ENCODE results near the gene THAP7.

DNA sequence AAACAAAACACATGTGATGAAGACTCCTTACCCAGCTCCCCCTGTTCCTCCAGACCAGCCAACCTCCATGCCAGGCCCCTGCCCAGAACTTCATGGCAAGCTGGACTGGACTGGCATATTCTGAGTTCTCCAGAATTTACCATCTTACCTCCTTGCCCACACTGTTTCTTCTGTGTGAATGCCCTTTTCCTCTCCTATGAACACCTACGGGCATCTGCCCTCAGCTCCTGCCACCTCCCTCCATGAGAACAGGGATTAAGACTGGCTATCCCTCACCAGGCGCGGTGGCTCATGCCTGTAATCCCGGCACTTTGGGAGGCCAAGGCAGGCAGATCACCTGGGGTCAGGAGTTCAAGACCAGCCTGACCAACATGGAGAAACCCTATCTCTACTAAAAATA, 41.3 kb downstream of the THAP7 start:
- TF ChIP-seq CTCF (conservative IDR thresholded peaks at IDR 0.05; ENCODE audit: low read depth in 2 of 2): no peak
- no peak for TF ChIP-seq JUNB (IDR thresholded peaks at IDR 0.05; ENCODE audit: unreplicated experiment)
- TF ChIP-seq, protein P1, sequence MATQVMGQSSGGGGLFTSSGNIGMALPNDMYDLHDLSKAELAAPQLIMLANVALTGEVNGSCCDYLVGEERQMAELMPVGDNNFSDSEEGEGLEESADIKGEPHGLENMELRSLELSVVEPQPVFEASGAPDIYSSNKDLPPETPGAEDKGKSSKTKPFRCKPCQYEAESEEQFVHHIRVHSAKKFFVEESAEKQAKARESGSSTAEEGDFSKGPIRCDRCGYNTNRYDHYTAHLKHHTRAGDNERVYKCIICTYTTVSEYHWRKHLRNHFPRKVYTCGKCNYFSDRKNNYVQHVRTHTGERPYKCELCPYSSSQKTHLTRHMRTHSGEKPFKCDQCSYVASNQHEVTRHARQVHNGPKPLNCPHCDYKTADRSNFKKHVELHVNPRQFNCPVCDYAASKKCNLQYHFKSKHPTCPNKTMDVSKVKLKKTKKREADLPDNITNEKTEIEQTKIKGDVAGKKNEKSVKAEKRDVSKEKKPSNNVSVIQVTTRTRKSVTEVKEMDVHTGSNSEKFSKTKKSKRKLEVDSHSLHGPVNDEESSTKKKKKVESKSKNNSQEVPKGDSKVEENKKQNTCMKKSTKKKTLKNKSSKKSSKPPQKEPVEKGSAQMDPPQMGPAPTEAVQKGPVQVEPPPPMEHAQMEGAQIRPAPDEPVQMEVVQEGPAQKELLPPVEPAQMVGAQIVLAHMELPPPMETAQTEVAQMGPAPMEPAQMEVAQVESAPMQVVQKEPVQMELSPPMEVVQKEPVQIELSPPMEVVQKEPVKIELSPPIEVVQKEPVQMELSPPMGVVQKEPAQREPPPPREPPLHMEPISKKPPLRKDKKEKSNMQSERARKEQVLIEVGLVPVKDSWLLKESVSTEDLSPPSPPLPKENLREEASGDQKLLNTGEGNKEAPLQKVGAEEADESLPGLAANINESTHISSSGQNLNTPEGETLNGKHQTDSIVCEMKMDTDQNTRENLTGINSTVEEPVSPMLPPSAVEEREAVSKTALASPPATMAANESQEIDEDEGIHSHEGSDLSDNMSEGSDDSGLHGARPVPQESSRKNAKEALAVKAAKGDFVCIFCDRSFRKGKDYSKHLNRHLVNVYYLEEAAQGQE (IDR thresholded peaks at IDR 0.05; ENCODE audit: unreplicated experiment): no peak
- no peak for TF ChIP-seq POLR2AphosphoS5 (IDR thresholded peaks at IDR 0.05; ENCODE audit: low read depth)
- no peak for TF ChIP-seq EZH2 (IDR thresholded peaks at IDR 0.05; ENCODE audit: low read depth, unreplicated experiment)
- no peak for TF ChIP-seq EZH2phosphoT487 (IDR thresholded peaks at IDR 0.05; ENCODE audit: unreplicated experiment)
- TF ChIP-seq CREB1 (CRISPR knock-in tag; IDR thresholded peaks at IDR 0.05; ENCODE audit: low read depth): no peak
- no peak for TF ChIP-seq STAT1 (IDR thresholded peaks at IDR 0.05; ENCODE audit: unreplicated experiment)
- no peak for TF ChIP-seq ZNF331 (CRISPR knock-in tag; IDR thresholded peaks at IDR 0.05; ENCODE audit: low read depth)
- TF ChIP-seq ZNF114 (CRISPR knock-in tag; IDR thresholded peaks at IDR 0.05): no peak
- no peak for TF ChIP-seq ZNF462 (CRISPR knock-in tag; IDR thresholded peaks at IDR 0.05)
- no peak for TF ChIP-seq NANOG (IDR thresholded peaks at IDR 0.05; ENCODE audit: borderline replicate concordance)
- no peak for TF ChIP-seq ETS1 (IDR thresholded peaks at IDR 0.05)
